PFSK-1 (cell line): Measurements from ENCODE around the gene POU3F3.

ENCODE experiments used
- FOXP2 ChIP-seq: optimal IDR thresholded peaks from 2 replicates; pipeline ENCODE3; 2011; ENCODE audit warnings: borderline replicate concordance, control low read depth, inconsistent platforms; ENCODE audit not compliant: insufficient read depth; ENCODE audit errors: extremely low read length, extremely low read depth
- POLR2AphosphoS5 ChIP-seq: IDR thresholded peaks from 2 replicates; pipeline ENCODE4 v1.6.1; 2012; ENCODE audit warnings: low read depth, mild to moderate bottlenecking, control low read depth, low read length, moderate library complexity
- REST ChIP-seq, 2 experiments: IDR thresholded peaks; 2 replicates each; pipeline versions ENCODE4 v1.6.1 to v1.8.0; 2011 to 2012; ENCODE audit warnings: low read depth in 2 of 2, low read length in 2 of 2, control low read depth in 1 of 2, inconsistent platforms in 1 of 2, mild to moderate bottlenecking in 1 of 2, moderate library complexity in 1 of 2; ENCODE audit not compliant: insufficient read depth in 1 of 2
- SIN3A ChIP-seq: IDR thresholded peaks from 2 replicates; pipeline ENCODE4 v1.6.1; 2012; ENCODE audit warnings: mild to moderate bottlenecking, low read length, moderate library complexity, borderline replicate concordance; ENCODE audit not compliant: insufficient read depth
- TAF1 ChIP-seq: IDR thresholded peaks from 2 replicates; pipeline ENCODE4 v1.6.1; 2012; ENCODE audit warnings: low read length, control low read depth, borderline replicate concordance; ENCODE audit not compliant: insufficient read depth

POU3F3 gene

GRCh38 chr2:104876606-104877570, 23.0 kb downstream of the POU3F3 start:
- no peak for TF ChIP-seq SIN3A
- no peak for TF ChIP-seq REST (IDR thresholded peaks at IDR 0.05; ENCODE audit: insufficient read depth in 1 of 2, low read depth in 2 of 2, low read length in 2 of 2)
- no peak for TF ChIP-seq POLR2AphosphoS5
- TF ChIP-seq FOXP2: no peak
- TF ChIP-seq TAF1: no peak

GRCh38 chr2:104878863-104879512, 25.1 kb downstream of the POU3F3 start:
- TF ChIP-seq TAF1 (no peak), FOXP2 (no peak)

- TF ChIP-seq POLR2AphosphoS5 (no peak), SIN3A (no peak), FOXP2 (no peak), TAF1 (no peak), REST (IDR thresholded peaks at IDR 0.05; ENCODE audit: insufficient read depth in 1 of 2, low read depth in 2 of 2, low read length in 2 of 2) (no peak)
These were observed 26.2 kb downstream of the POU3F3 start for GRCh38 chr2:104880076-104880475.

- TF ChIP-seq SIN3A: no peak
- TF ChIP-seq POLR2AphosphoS5: no peak
- TF ChIP-seq FOXP2: no peak
- TF ChIP-seq REST (IDR thresholded peaks at IDR 0.05; ENCODE audit: insufficient read depth in 1 of 2, low read depth in 2 of 2, low read length in 2 of 2): no peak
- TF ChIP-seq TAF1: no peak
These were observed 29.4 kb downstream of the POU3F3 start for GRCh38 chr2:104883357-104883756.

- TF ChIP-seq SIN3A (no peak), POLR2AphosphoS5 (no peak), FOXP2 (no peak), REST (IDR thresholded peaks at IDR 0.05; ENCODE audit: insufficient read depth in 1 of 2, low read depth in 2 of 2, low read length in 2 of 2) (no peak), TAF1 (no peak)
These were observed 31.3 kb downstream of the POU3F3 start for GRCh38 chr2:104885119-104885782.
